IMR-90 (cell line): ENCODE measurements around the gene PLCB3. TPM values are rescaled to one million over a fixed set of nuclear protein-coding genes. Genes with fewer than 3 reads are reported as not detected.

Source experiments
- ATAC-seq: fragments of 200-7000 bp; cut with Tn5 transposase; 2 replicates; pipeline ENCODE4 v1.9.1; 2020; ENCODE audit warnings: low read depth, mild to moderate bottlenecking, moderate library complexity
- BruUV-seq: library from RNA; stranded (reverse); fragments of 400-500 nt; replicated peaks from 2 replicates; lab custom pipeline; 2021; lab: Mats Ljungman, UMichigan
- CTCF ChIA-PET: fragments of 300-600 bp; formaldehyde crosslinking; extraction: SDS; loops from one replicate; lab custom pipeline; 2021; ENCODE audit warnings: antibody characterized with exemption; lab: Yijun Ruan, JAX
- POLR2A ChIA-PET: fragments of 300-600 bp; sonication (Branson Sonifier 250); formaldehyde crosslinking; loops from one replicate; lab custom pipeline; 2022; ENCODE audit warnings: antibody characterized with exemption; ENCODE audit not compliant: unreplicated experiment; lab: Charles Lee
- DNase-seq: peaks from one replicate; pipeline ENCODE4 v3.0.0; 2013
- H2AFZ ChIP-seq: replicated peaks from 2 replicates; pipeline ENCODE3; 2013; ENCODE audit warnings: low read length, mild to moderate bottlenecking; ENCODE audit not compliant: poor library complexity
- H2AK5ac ChIP-seq: 2 replicates; pipeline ENCODE4 v1.6.1; 2013; ENCODE audit warnings: low read depth, low read length, inconsistent platforms
- H2AK9ac ChIP-seq: replicated peaks from 2 replicates; pipeline ENCODE3; 2013; ENCODE audit warnings: mild to moderate bottlenecking, low read depth, low read length, moderate library complexity; ENCODE audit not compliant: poor library complexity
- H2BK120ac ChIP-seq: 2 replicates; pipeline ENCODE4 v1.6.1; 2013; ENCODE audit warnings: low read depth, low read length, inconsistent platforms
- H2BK15ac ChIP-seq: 3 replicates; pipeline ENCODE4 v1.6.1; 2013; ENCODE audit warnings: low read depth, low read length, inconsistent platforms
- H2BK20ac ChIP-seq: 2 replicates; pipeline ENCODE4 v1.6.1; 2013; ENCODE audit warnings: low read depth, mild to moderate bottlenecking, inconsistent platforms, low read length, moderate library complexity
- H2BK5ac ChIP-seq: 2 replicates; pipeline ENCODE4 v1.6.1; 2013; ENCODE audit warnings: mild to moderate bottlenecking, low read depth, low read length, inconsistent platforms; ENCODE audit not compliant: poor library complexity, severe bottlenecking
- H3K14ac ChIP-seq: replicated peaks from 2 replicates; pipeline ENCODE4 v1.6.1; 2013; ENCODE audit warnings: low read depth, low read length, inconsistent platforms
- H3K18ac ChIP-seq: 2 replicates; pipeline ENCODE4 v1.6.1; 2013; ENCODE audit warnings: low read depth, low read length, control low read depth
- H3K23ac ChIP-seq: 2 replicates; pipeline ENCODE4 v1.6.1; 2013; ENCODE audit warnings: low read depth, low read length, inconsistent platforms
- H3K27ac ChIP-seq: 2 replicates; pipeline ENCODE4 v1.5.1; 2013; ENCODE audit warnings: mild to moderate bottlenecking, control low read depth, low read length; ENCODE audit not compliant: insufficient read depth
- H3K27me3 ChIP-seq: 2 replicates; pipeline ENCODE4 v1.6.1; 2013; ENCODE audit warnings: low read length; ENCODE audit not compliant: control insufficient read depth, insufficient read depth
- H3K36me3 ChIP-seq: 2 replicates; pipeline ENCODE4 v1.6.1; 2013; ENCODE audit warnings: low read length, mixed read lengths; ENCODE audit not compliant: control insufficient read depth, insufficient read depth
- H3K4ac ChIP-seq: 2 replicates; pipeline ENCODE4 v1.6.1; 2013; ENCODE audit warnings: low read depth, low read length, inconsistent platforms
- H3K4me1 ChIP-seq: 2 replicates; pipeline ENCODE4 v1.6.1; 2013; ENCODE audit warnings: low read length, mixed read lengths; ENCODE audit not compliant: control insufficient read depth, insufficient read depth
- H3K4me2 ChIP-seq: 2 replicates; pipeline ENCODE4 v1.6.1; 2013; ENCODE audit warnings: low read depth, mild to moderate bottlenecking, control low read depth, low read length, moderate library complexity
- H3K4me3 ChIP-seq: 2 replicates; pipeline ENCODE4 v1.5.1; 2013; ENCODE audit warnings: low read depth, mild to moderate bottlenecking, control low read depth, low read length, moderate library complexity; ENCODE audit not compliant: insufficient read depth
- H3K56ac ChIP-seq: 2 replicates; pipeline ENCODE4 v1.6.1; 2013; ENCODE audit warnings: low read length, inconsistent platforms; ENCODE audit not compliant: insufficient read depth; ENCODE audit errors: extremely low read depth
- H3K79me1 ChIP-seq, 2 experiments: 2 replicates each; pipeline ENCODE4 v1.6.1; 2013; ENCODE audit warnings: low read length in 2 of 2, inconsistent platforms in 1 of 2, low read depth in 1 of 2
- H3K9ac ChIP-seq: 2 replicates; pipeline ENCODE4 v1.6.1; 2013; ENCODE audit warnings: low read depth, low read length, control low read depth
- H3K9me1 ChIP-seq: 2 replicates; pipeline ENCODE4 v1.6.1; 2013; ENCODE audit warnings: low read length, inconsistent platforms; ENCODE audit not compliant: insufficient read depth
- H3K9me3 ChIP-seq: 2 replicates; pipeline ENCODE4 v1.6.1; 2013; ENCODE audit warnings: low read length; ENCODE audit not compliant: control insufficient read depth, insufficient read depth
- H4K20me1 ChIP-seq: 2 replicates; pipeline ENCODE4 v1.6.1; 2013; ENCODE audit warnings: low read length, inconsistent platforms; ENCODE audit not compliant: insufficient read depth
- H4K5ac ChIP-seq: 2 replicates; pipeline ENCODE4 v1.6.1; 2013; ENCODE audit warnings: mild to moderate bottlenecking, low read depth, low read length, control low read depth
- H4K8ac ChIP-seq, 2 experiments: 2 replicates each; pipeline ENCODE4 v1.6.1; 2013; ENCODE audit warnings: low read depth in 2 of 2, low read length in 2 of 2, control low read depth in 1 of 2, inconsistent platforms in 1 of 2
- H4K91ac ChIP-seq: 2 replicates; pipeline ENCODE4 v1.6.1; 2013; ENCODE audit warnings: low read depth, low read length, inconsistent platforms; ENCODE audit not compliant: insufficient read depth
- POLR2A ChIP-seq: IDR thresholded peaks from 2 replicates; pipeline ENCODE4 v1.6.1; 2012; ENCODE audit warnings: mild to moderate bottlenecking, low read depth, low read length
- WGBS, 2 experiments: methylation state at CpG; one replicate each; pipeline versions ENCODE4 v1.1.5 to v1.1.7; 2013; ENCODE audit warnings: missing lambda C conversion rate in 2 of 2; ENCODE audit not compliant: insufficient read length in 1 of 2; ENCODE audit errors: extremely low coverage in 2 of 2; 5-methylcytosine and 5-hydroxymethylcytosine counted together
- dilution Hi-C: fragments of 300-500 bp; cut with HindIII; formaldehyde crosslinking; loops from one replicate; pipeline ENCODE4 v1.14.3; 2018; ENCODE audit warnings: low sequenced_read_pairs; ENCODE audit not compliant: unreplicated experiment
- in situ Hi-C: fragments of 300-500 bp; cut with MboI; formaldehyde crosslinking; loops from 3 replicates; pipeline ENCODE4 v1.14.3; 2019; ENCODE audit warnings: low sequenced_read_pairs, inconsistent platforms, mixed read lengths
- intact Hi-C: fragments of 100-400 bp; cut with micrococcal nuclease; formaldehyde crosslinking; loops from 2 replicates; pipeline ENCODE4 v1.10.0; 2022
- polyA plus RNA-seq, 3 experiments: library from polyadenylated mRNA; depleted of rRNA; stranded (reverse); fragments of >200 nt; gene quantifications; 2 replicates each; pipeline ENCODE4 v1.2.3, GENCODE V29; 2012; ENCODE audit warnings: low replicate concordance in 1 of 3
- total RNA-seq: library from RNA; depleted of rRNA; stranded (reverse); fragments of >200 nt; gene quantifications from 2 replicates; pipeline ENCODE4 v1.2.3, GENCODE V29; 2012

PLCB3 gene
- total and polyA plus RNA-seq, 2 of the 4 experiments (the other 2 are of a cell fraction), result 23.9 to 24.9 TPM

DNA sequence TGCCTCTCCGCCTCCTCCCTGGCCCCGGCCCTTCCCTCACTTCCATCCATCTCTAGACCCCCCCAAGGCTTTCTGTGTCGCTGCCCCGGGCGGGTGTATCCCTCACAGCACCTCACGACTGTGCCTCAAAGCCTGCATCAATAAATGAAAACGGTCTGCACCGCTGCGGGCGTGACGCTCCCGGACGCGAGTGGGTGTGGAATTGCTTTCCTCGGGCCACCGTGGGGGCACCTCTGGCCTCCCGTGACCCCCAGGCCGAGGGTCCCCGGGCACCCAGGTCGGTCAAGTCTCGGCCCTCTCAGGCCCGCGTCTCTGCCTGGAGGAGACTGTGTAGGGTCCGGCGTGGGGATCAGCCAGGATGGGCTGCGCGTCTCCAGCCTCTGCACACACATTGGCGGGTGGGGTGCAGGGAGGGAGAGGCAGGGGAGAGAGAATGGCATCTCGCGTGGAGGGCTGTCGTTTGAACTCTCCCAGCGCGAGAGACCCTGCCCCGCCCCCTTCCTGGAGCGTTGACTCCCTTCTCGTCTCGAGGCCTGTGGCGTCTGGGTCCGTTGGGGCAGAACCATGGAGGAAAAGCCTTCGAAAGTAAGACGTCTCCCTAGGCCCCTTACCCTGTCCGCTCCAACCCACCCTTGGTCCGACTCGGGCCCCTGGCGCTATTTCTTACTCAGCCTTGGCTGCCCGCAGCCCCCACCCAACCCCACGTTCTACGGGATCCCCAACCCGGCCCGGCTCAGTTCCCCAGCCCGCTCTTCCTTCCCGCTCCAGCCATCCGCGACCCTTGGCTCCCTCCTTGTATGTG lies 48.7 kb downstream of the PLCB3 start, which contains the start of gene CATSPERZ:
Gene CATSPERZ (plus strand): TSS at position 512 of the 802 bp plus-strand sequence. CDS start 53 bp downstream, at position 565.
- H3K9me1 ChIP-seq, result no peaks in the 10 kb centered on the region
- 17% methylated on average over 22 of the region's 54 CpGs; no CpG with 5 or more reads in 1 of the 2 experiments for WGBS, 2 experiments
- H4K8ac ChIP-seq, result peak within 1 kb of the TSS in 1 of 2 experiments; percentile 56; a peak in 1 of 4 replicates
- BruUV-seq, result no TSS peak
- H3K9ac ChIP-seq, result no peak within 1 kb of the TSS
- ATAC-seq (no peak), DNase-seq (no peak)
- no peak within 1 kb of the TSS for H2BK20ac ChIP-seq
- H3K79me1 ChIP-seq, result no peaks in the 10 kb centered on the region
- no peak within 1 kb of the TSS for H2BK120ac ChIP-seq
- peak within 1 kb of the TSS; percentile 86 for H2AK9ac ChIP-seq
- H2AK5ac ChIP-seq, result no peak within 1 kb of the TSS
- H3K4me2 ChIP-seq, result peak within 1 kb of the TSS; percentile 78
- H3K36me3 ChIP-seq, result no peaks in the 10 kb centered on the region
- H4K20me1 ChIP-seq, result peaks cover 11% of the 10 kb centered on the region; the same call in 1 of the 2 replicates
- H3K27ac ChIP-seq, result no peak within 1 kb of the TSS
- H3K4ac ChIP-seq, result no peak within 1 kb of the TSS; the same call in 1 of the 2 replicates
- H4K91ac ChIP-seq, result no peak within 1 kb of the TSS
- peak within 1 kb of the TSS; percentile 46 for H3K23ac ChIP-seq
- H3K14ac ChIP-seq, result no peak within 1 kb of the TSS
- H2BK15ac ChIP-seq, result no peak within 1 kb of the TSS
- peak within 1 kb of the TSS; percentile 90 for H2AFZ ChIP-seq
- intact Hi-C loops, result loop anchor here (10.0 kb wide), 1 partner anchor 295 kb away; no protein-coding TSS in a partner anchor
- H3K56ac ChIP-seq, result no peak within 1 kb of the TSS
- in situ Hi-C loops, result loop anchor here (5.0 kb wide), 1 partner anchor 98 kb away; no protein-coding TSS in a partner anchor
- H2BK5ac ChIP-seq, result no peak within 1 kb of the TSS
- no peak within 1 kb of the TSS for H3K18ac ChIP-seq
- H3K4me1 ChIP-seq, result peaks cover 6% of the 10 kb centered on the region
- no peak within 1 kb of the TSS for H4K5ac ChIP-seq
- peaks cover 58% of the 10 kb centered on the region for H3K27me3 ChIP-seq
- POLR2A ChIA-PET, result interaction anchor here (0.9 kb wide), 1 partner anchor 96 kb away, joined by 5 read pairs; no protein-coding TSS in a partner anchor
- dilution Hi-C loops, result no loop called here
- H3K9me3 ChIP-seq, result no peaks in the 10 kb centered on the region
- H3K4me3 ChIP-seq, result peak within 1 kb of the TSS; percentile 34
- no peak for TF ChIP-seq POLR2A
- CTCF ChIA-PET, result interaction anchor here (0.6 to 2.5 kb wide), 12 partner anchors 7 to 156 kb away, joined by 3 to 12 read pairs (median 5); partner anchors contain the start of genes FERMT3, FKBP2, NUDT22 and PPP1R14B
